22Rv1 (cell line): ENCODE results near the gene C11orf54.
A peak's percentile ranks its signal among the peaks of the same experiment; 100 is the strongest.
"Not testable (repeated sequence)": the region's sequence is repeated elsewhere in the genome, so short reads cannot be mapped to it uniquely, and the experiment has no call there.

Experiments
- H3K27ac ChIP-seq: fragments of 450-650 bp; 2 replicates; pipeline ENCODE4 v1.5.1; 2017
- ZFX ChIP-seq: fragments of 450-650 bp; IDR thresholded peaks from 2 replicates; pipeline ENCODE4 v1.6.1; 2017; ENCODE audit warnings: antibody characterized with exemption, borderline replicate concordance
- TF ChIP-seq, protein P1 (sequence below): fragments of 450-650 bp; IDR thresholded peaks from 2 replicates; pipeline ENCODE4 v1.5.1; 2017; ENCODE audit warnings: mild to moderate bottlenecking

The C11orf54 gene

DNA sequence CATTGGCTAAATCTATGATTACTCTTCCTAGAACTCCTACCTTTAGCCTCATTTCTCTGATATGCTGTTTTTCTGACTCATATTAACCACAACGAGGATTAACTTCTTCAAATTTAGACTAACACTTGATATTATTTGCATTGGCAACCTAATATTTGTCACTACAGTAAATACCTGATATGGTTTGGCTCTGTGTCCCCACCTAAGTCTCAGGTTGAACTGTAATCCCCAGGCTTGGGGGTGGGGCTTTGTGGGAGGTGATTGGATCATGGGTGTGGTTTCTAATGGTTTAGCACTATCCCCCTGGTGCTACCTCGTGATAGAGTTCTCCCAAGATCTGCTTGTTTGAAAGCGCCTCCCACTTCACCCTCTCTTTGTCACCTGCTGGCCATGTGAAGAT is 25.5 kb downstream of the C11orf54 start:
- H3K27ac ChIP-seq = no peak overlapping the region
- no peak for TF ChIP-seq ZFX
- TF ChIP-seq, protein P1, sequence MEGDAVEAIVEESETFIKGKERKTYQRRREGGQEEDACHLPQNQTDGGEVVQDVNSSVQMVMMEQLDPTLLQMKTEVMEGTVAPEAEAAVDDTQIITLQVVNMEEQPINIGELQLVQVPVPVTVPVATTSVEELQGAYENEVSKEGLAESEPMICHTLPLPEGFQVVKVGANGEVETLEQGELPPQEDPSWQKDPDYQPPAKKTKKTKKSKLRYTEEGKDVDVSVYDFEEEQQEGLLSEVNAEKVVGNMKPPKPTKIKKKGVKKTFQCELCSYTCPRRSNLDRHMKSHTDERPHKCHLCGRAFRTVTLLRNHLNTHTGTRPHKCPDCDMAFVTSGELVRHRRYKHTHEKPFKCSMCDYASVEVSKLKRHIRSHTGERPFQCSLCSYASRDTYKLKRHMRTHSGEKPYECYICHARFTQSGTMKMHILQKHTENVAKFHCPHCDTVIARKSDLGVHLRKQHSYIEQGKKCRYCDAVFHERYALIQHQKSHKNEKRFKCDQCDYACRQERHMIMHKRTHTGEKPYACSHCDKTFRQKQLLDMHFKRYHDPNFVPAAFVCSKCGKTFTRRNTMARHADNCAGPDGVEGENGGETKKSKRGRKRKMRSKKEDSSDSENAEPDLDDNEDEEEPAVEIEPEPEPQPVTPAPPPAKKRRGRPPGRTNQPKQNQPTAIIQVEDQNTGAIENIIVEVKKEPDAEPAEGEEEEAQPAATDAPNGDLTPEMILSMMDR = no peak

DNA sequence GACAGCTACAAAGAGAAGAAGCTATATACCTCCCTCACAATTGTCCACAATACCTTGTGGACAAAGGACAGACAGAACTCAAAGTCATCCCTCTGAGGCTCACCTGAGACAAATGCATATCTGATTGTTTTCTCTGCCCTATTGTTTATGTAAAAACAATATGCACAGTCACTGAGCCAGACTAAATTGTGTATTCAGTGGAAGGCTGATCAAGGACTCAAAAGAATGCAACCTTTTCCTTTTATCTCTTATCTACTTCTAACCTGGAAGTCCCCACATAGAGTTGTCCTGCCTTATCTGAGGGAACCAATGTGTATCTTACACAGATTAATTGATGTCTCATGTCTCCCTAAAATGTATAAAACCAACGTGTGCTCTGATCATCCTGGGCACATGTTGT is 28.7 kb downstream of the C11orf54 start:
- H3K27ac ChIP-seq = no peak overlapping the region
- TF ChIP-seq, protein P1 = no peak
- TF ChIP-seq ZFX = no peak

DNA sequence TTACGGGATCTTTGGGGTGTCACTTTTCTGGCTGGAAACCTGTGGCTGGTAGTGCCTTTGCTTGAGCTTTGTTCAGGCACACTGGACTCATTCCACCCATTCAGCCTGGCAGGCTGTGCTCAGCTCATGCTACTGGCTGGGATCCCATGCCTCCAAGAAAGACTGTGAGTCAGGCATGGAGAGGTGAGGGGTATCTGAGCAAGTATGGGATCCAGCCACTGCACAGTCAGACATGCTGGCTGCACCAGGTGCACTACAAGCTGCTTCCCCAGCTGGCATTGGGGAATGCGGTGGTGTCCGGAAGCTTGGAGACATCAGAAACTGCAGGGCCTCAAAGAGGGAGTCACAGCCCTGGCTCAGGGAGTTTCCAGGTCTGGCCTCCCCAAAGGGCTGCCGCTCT is 30.7 kb downstream of the C11orf54 start:
- H3K27ac ChIP-seq = no peak overlapping the region
- TF ChIP-seq, protein P1 = no peak
- TF ChIP-seq ZFX = no peak

DNA sequence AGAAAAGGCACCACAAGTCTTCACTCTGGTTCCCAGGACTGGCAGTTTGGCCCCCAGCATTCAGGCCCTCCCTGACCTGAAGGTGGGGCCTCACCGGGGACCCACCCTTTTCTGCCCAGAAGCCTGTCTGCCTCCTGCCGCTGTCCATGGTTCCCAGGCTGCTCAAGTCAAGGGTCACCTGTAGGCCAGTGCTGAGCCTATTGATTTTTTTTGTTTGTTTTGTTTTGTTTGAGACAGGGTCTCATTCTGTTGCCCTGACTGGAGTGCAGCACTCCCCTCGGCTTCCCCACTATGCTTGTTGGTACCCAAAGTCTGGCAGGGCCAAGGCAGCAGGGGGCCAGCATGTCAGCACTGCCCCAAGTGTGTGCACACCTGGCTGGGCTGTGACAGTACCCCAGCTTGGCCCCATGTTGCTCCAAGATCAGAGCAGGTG is 31.6 kb downstream of the C11orf54 start:
- H3K27ac ChIP-seq = no peak overlapping the region
- TF ChIP-seq, protein P1 = no peak
- TF ChIP-seq ZFX = no peak

DNA sequence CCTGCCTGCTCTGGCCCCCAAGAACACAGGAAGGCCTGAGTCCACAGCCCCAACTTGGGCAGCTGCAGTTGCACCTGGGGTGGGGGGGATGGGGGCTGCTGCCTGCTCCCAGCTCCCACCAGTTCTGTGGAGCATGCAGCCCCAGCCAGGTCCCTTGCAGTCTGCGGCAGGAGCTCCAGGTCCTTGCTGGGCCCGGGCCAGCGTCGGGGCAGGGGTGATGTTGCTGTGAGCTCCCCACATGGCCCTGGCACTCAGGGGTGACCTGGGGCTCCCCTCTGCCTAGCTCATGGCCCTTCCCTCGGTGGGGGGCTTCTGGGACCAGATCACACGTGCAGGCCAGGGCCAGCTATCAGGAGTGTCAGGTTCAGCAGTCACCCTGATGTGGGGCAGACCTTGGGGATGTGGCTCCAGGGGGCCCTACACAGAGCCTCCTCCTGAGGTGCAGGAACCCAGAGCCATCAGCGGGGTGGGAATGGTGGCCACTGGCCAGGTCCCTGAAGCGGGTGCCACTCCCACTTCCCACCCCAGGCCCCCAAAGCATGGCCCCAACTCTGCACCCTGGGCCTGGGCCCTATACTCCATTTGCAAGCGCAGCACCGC is 32.2 kb downstream of the C11orf54 start:
- H3K27ac ChIP-seq = no peak overlapping the region
- TF ChIP-seq ZFX = no peak
- TF ChIP-seq, protein P1 = no peak

DNA sequence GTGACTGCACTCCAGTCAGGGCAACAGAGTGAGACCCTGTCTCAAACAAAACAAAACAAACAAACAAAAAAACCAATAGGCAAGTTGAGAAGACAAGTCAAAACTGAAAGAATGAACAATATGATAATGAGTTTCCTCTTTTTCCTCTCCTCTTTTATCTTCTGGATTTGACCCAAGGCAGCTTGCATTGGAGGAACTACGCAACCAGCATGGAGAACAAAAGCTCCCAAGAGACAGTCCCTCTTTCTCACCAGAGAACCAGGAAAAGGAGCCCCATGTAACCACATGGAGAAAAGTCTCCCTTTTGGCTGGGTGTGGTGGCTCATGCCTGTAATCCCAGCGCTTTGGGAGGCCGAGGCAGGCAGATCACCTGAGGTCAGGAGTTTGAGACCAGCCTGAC is 33.1 kb downstream of the C11orf54 start:
- H3K27ac ChIP-seq = not testable (repeated sequence)

DNA sequence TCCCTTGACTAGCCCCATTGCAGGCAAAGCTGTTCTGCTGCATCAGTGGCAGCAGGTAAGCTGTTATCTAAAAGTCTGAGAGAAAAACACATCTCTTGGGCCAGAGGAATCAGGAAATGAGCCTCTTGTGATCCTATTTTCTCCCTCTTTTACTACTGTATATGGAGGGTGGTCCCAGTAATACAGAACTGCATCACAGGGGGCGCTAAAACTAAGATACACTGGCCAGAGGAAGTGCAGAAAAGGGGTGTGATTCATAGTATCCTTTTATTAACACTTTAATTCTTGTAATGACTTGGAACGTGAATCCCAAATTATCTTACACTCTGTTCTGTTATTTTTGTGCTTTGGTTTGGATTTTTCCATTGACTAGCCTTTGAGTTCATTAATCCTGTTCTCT is 33.8 kb downstream of the C11orf54 start:
- H3K27ac ChIP-seq = no peak overlapping the region
- TF ChIP-seq, protein P1 = peak; percentile 41
- no peak for TF ChIP-seq ZFX

DNA sequence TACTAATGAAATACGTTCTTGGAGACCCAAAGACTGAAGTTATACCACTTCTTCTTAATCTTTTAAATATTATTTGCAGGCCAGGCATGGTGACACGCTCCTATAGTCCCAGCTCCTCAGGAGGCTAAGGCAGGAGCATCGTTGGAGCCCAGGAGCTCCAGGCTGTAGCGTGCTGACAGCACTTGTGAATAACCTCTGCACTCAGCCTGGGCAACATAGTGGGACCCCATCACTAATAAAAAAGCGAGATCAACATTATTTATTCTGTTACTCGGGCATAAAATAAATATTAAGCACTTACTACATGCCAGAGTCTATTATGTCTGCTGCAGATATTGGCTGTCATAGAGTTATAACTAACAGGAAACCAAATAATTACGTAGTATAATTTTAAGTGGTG is 41.9 kb downstream of the C11orf54 start:
- H3K27ac ChIP-seq = peak overlapping the region; percentile 91
- TF ChIP-seq ZFX = no peak
- TF ChIP-seq, protein P1 = no peak
